Smooth muscle cell of bladder (primary cell): ENCODE results near the gene TNFAIP8. TPM values are rescaled to one million over a fixed set of nuclear protein-coding genes. Genes with fewer than 3 reads are reported as not detected.

Source experiments
- total RNA-seq: library from RNA; depleted of rRNA; stranded (reverse); fragments of >200 nt; gene quantifications from 2 replicates; pipeline ENCODE4 v1.2.3, GENCODE V29; 2014

TNFAIP8 gene
- 29.3 and 44.8 TPM in 2 replicates for total RNA-seq

GRCh38 chr5:119355685-119356611 is at the start of gene TNFAIP8:
Gene TNFAIP8, plus strand, starts transcription at chr5:119356019. Its CDS starts 72 bp downstream, at chr5:119356091.

Other genes starting within 250 kb of the TNFAIP8 start
- gene HSD17B4, start 96.5 kb downstream of the TNFAIP8 start, total RNA-seq, result 230 and 234 TPM in 2 replicates